GM18499 (cell line): Measurements from ENCODE around the gene RASSF1.
A peak's percentile ranks its signal among the peaks of the same experiment; 100 is the strongest.

Experiments
- ATAC-seq: cut with Tn5 transposase; IDR thresholded peaks from one replicate; pipeline ENCODE4 v1.9.1; 2021; ENCODE audit warnings: moderate number of reproducible peaks; ENCODE audit not compliant: insufficient read depth, unreplicated experiment

RASSF1 gene

GRCh38 chr3:50369012-50369670 lies 28.5 kb upstream of the RASSF1 start:
- ATAC-seq, result no peak

- no peak for ATAC-seq
Observed at GRCh38 chr3:50365842-50366220, 25.2 kb upstream of the RASSF1 start.

GRCh38 chr3:50365080-50365841 lies 24.6 kb upstream of the RASSF1 start:
- no peak for ATAC-seq

GRCh38 chr3:50364573-50365079 lies 24.0 kb upstream of the RASSF1 start:
- no peak for ATAC-seq

GRCh38 chr3:50359760-50360110 lies 19.1 kb upstream of the RASSF1 start:
- ATAC-seq, result no peak

- ATAC-seq, result peak; percentile 86
Observed at GRCh38 chr3:50358911-50359759, 18.5 kb upstream of the RASSF1 start, which contains the start of gene TMEM115. Gene TMEM115, minus strand, starts transcription at chr3:50359521. Its CDS starts 458 bp downstream, at chr3:50359063.

- no peak for ATAC-seq
Observed at GRCh38 chr3:50358355-50358910, 17.8 kb upstream of the RASSF1 start.

GRCh38 chr3:50357481-50357880 lies 16.8 kb upstream of the RASSF1 start:
- ATAC-seq, result no peak

- no peak for ATAC-seq
Observed at GRCh38 chr3:50356553-50356952, 15.9 kb upstream of the RASSF1 start.

- no peak for ATAC-seq
Observed at GRCh38 chr3:50355829-50356552, 15.4 kb upstream of the RASSF1 start.

- no peak for ATAC-seq
Observed at GRCh38 chr3:50354850-50355249, 14.2 kb upstream of the RASSF1 start.

GRCh38 chr3:50354186-50354764 lies 13.6 kb upstream of the RASSF1 start:
- ATAC-seq, result no peak

GRCh38 chr3:50353245-50354004 lies 12.8 kb upstream of the RASSF1 start:
- ATAC-seq, result no peak

- no peak for ATAC-seq
Observed at GRCh38 chr3:50352781-50353180, 12.1 kb upstream of the RASSF1 start.

GRCh38 chr3:50351323-50351697 lies 10.7 kb upstream of the RASSF1 start:
- ATAC-seq, result no peak

GRCh38 chr3:50350527-50351322 lies 10.1 kb upstream of the RASSF1 start, which contains the start of the genes CYB561D2 and NPRL2:
Gene CYB561D2, plus strand, starts transcription at chr3:50350862. Its CDS starts 572 bp downstream, at chr3:50351434.
Gene NPRL2, minus strand, starts transcription at chr3:50350775. Its CDS starts 123 bp downstream, at chr3:50350652.
- peak; percentile 44 for ATAC-seq

GRCh38 chr3:50350213-50350526 lies 9.5 kb upstream of the RASSF1 start:
- no peak for ATAC-seq

GRCh38 chr3:50347187-50347813 lies 6.7 kb upstream of the RASSF1 start:
- no peak for ATAC-seq
